BLaER1 treated with 17β-estradiol and CSF1 and Interleukin-3, amounts not matched to agents 10 nM and 100 nM (cell line): ENCODE results near the gene ANKRD39.

ENCODE experiments used
- H3K27ac ChIP-seq, 11 experiments: shearing (Covaris generic); formaldehyde crosslinking; 2 replicates each; pipeline ENCODE4 v1.8.1; 2022
- H3K27me3 ChIP-seq, 11 experiments: shearing (Covaris generic); formaldehyde crosslinking; 2 replicates each; pipeline ENCODE4 v1.8.1; 2022
- H3K36me3 ChIP-seq, 11 experiments: shearing (Covaris generic); formaldehyde crosslinking; 2 replicates each; pipeline ENCODE4 v1.8.1; 2022
- H3K4me1 ChIP-seq, 10 experiments: shearing (Covaris generic); formaldehyde crosslinking; 2 replicates each; pipeline ENCODE4 v1.8.1; 2022
- H3K4me2 ChIP-seq, 11 experiments: shearing (Covaris generic); formaldehyde crosslinking; 2 replicates each; pipeline ENCODE4 v1.8.1; 2022
- H3K4me3 ChIP-seq, 10 experiments: shearing (Covaris generic); formaldehyde crosslinking; 2 replicates each; pipeline ENCODE4 v1.8.1; 2022
- H3K9ac ChIP-seq, 11 experiments: shearing (Covaris generic); formaldehyde crosslinking; 2 replicates each; pipeline ENCODE4 v1.8.1; 2022
- H3K9me3 ChIP-seq, 11 experiments: shearing (Covaris generic); formaldehyde crosslinking; replicated peaks in 1 of 11; 2 replicates each; pipeline ENCODE4 v1.8.1; 2022
- H4K20me1 ChIP-seq, 11 experiments: shearing (Covaris generic); formaldehyde crosslinking; 2 replicates each; pipeline ENCODE4 v1.8.1; 2022
- Cebpa-rat ChIP-seq, 11 experiments: shearing (Covaris generic); IDR thresholded peaks; 2 replicates each; pipeline ENCODE4 v1.8.1; 2022

Gene ANKRD39

DNA sequence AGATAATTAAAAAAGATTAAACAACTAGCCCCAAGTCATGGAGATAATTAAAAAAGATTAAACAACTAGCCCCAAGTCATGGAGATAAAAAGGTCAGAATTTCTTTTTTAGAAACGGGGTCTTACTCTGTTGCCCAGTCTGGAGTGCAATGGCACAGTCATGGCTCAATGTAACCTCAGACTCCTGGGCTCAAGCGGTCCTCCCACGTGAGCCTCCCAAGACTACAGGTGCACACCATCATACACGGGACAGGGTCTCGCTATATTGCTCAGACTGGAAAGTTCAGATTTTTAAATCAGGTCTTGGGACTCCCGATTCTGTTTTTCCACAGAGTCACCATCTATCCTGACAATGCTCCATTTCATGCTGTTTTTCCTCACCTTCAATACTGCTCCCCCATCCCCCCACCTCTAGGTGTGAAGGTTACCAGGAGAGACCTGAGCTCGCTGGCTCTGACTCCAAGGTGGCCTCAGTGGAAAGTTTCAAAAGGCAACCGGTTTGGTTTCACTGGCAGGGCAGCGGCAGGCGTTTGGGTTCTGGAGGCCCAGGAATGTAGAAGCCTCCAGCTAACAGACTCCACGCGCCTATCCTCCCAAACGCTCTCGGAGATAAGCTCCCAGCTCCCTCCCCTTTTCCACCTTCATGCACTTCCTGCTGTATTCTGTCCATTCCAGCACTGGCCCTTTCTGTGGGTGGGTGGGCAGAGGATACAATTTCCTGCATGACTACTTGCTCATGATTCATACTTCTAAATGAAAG is 15.0 kb upstream of the ANKRD39 start:
- peak overlapping the region; percentile 72 to 97 (median 88); a peak in 20 of 22 replicates for H3K4me2 ChIP-seq
- no peak overlapping the region for H3K4me3 ChIP-seq
- no peak for TF ChIP-seq Cebpa-rat (IDR thresholded peaks at IDR 0.05)
- no peaks in the 10 kb centered on the region for H3K9me3 ChIP-seq
- H3K4me1 ChIP-seq, result peaks cover 63 to 74% (median 65%) of the 10 kb centered on the region in 10 experiments
- no peaks in the 10 kb centered on the region for H3K36me3 ChIP-seq
- no peak overlapping the region for H3K9ac ChIP-seq
- H3K27me3 ChIP-seq, result peaks cover 0 to 43% (median 0%) of the 10 kb centered on the region in 11 experiments; a peak in 8 of 22 replicates
- H4K20me1 ChIP-seq, result peaks cover 0 to 51% (median 0%) of the 10 kb centered on the region in 11 experiments; a peak in 7 of 22 replicates
- H3K27ac ChIP-seq, result no peak overlapping the region

DNA sequence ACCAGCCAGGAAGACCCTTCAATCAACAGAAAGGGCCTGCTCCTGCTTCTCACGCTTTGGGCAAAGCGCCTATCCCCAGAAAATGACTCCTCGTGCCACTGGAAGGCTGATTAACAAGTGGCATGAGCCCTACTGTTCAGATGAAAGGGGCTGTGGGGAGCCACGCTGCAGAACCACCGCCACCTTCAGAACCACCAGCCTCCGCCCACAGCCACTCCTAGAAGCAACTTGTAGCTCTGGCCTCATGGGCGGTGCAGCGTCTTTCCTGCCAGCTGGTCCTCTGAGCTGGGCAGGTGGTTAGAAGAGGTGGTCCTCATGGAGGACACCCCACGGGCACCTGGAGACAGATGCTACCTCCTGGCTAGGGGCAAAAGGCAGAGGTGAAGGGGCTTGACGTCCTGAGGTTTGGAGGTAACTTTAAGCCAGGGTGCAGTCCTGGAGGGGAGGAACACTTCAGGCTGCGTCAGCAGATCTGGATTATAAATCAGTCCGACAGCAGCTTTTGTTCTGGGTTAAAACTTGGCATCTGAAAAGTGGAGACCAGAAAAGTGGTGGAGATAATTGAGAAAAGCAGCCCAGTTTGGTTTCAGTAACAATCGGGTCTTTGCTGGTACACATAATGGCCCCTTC is 12.9 kb upstream of the ANKRD39 start:
- Histone ChIP-seq H3K27me3 (peaks cover 0 to 30% (median 0%) of the 10 kb centered on the region in 11 experiments; a peak in 8 of 22 replicates), H4K20me1 (peaks cover 8 to 58% (median 19%) of the 10 kb centered on the region in 11 experiments; a peak in 21 of 22 replicates), H3K9me3 (no peaks in the 10 kb centered on the region), H3K36me3 (peaks cover 2 to 18% (median 6%) of the 10 kb centered on the region in 11 experiments; a peak in 21 of 22 replicates), H3K4me3 (peak overlapping the region; percentile 73 to 96 (median 92); a peak in 19 of 20 replicates), H3K9ac (peak overlapping the region in 10 of 11 experiments; percentile 90 to 99 (median 94); a peak in 16 of 22 replicates), H3K4me2 (peak overlapping the region; percentile 80 to 100 (median 95)), H3K4me1 (peaks cover 63 to 74% (median 65%) of the 10 kb centered on the region in 10 experiments), H3K27ac (peak overlapping the region in 7 of 11 experiments; percentile 95 to 99 (median 96); a peak in 9 of 22 replicates)
- TF ChIP-seq Cebpa-rat (IDR thresholded peaks at IDR 0.05), result no peak

DNA sequence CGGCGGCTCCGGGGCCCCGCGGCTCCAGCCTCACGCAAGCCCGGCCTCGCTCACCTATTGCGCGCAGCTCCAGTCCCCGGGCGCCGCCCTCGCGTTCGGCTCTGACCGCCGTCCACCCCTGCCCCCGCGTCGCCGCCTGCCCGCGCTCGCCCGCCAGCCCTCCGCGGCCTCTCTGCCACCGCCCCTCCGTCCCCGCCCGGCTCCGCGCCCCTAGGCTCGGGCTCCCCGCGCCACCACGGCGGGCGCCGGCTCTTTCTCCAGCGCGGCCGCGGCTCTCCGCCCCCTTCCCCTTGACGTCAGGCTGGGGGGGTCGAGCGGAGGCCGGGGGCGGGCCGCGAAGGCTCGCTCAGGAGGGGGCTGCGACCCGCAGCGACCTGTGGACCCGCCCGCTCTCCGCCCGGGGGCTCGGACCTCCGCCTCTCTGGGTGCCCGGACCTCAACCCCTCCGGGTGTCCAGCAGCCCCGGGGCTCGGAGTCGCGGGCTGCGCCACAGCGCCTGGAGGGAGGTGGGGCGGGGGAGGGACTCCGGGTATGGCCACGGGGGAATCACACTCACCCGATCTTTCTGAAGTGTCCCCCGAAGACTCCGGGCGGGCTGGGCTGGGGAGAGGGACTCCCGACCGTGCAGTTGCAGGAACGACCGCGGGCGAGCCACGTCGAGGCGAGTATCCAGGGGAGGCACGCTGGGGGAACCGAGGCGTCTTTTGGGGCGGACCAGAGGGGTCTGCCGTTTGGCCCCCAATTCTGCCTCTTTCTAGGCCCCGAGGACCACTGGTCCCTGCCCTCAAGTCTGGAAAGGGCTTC is 12.2 kb upstream of the ANKRD39 start, which contains the start of gene SEMA4C:
Gene SEMA4C (minus strand): TSS at position 259 of the 804 bp plus-strand sequence. CDS start 2,194 bp downstream, outside the sequence.
- TF ChIP-seq Cebpa-rat (IDR thresholded peaks at IDR 0.05), result no peak
- H3K9me3 ChIP-seq, result no peaks in the 10 kb centered on the region
- H3K4me1 ChIP-seq, result peaks cover 63 to 74% (median 65%) of the 10 kb centered on the region in 10 experiments
- peaks cover 15 to 60% (median 26%) of the 10 kb centered on the region in 11 experiments; a peak in 21 of 22 replicates for H4K20me1 ChIP-seq
- H3K4me3 ChIP-seq, result peak within 1 kb of the TSS; percentile 73 to 96 (median 92)
- peak within 1 kb of the TSS; percentile 92 to 100 (median 99) for H3K4me2 ChIP-seq
- peak within 1 kb of the TSS; percentile 85 to 99 (median 96) for H3K27ac ChIP-seq
- peak within 1 kb of the TSS; percentile 90 to 99 (median 93) for H3K9ac ChIP-seq
- H3K36me3 ChIP-seq, result peaks cover 9 to 25% (median 13%) of the 10 kb centered on the region in 11 experiments
- peaks cover 0 to 24% (median 0%) of the 10 kb centered on the region in 11 experiments; a peak in 8 of 22 replicates for H3K27me3 ChIP-seq

DNA sequence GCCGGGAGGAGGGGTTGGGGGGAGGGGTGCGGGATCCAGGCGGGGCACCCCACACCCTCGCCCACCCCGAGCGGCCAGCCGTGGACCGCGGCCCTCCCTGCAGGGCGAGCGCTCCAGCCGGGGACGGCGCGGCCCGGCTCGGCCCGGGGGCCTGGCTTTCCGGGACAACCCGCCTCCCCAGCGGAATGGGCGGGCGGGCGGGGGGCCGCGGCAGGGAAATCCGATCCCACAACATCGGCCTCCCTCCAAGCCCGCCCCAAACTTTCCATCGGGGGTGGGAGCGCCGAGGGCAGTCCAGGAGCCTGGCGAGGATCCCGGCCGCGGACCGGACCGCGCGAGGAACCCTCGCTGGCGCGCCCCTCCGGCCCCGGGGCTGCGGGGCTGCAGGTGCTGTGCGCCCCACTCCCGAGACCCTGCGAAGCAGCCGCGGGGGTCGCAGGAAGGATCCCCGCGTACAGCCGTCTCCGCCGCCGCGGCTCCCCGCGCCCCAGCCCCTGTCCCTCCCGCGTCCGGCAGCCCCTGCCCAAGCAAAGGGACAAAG is 11.5 kb upstream of the ANKRD39 start:
- Histone ChIP-seq H3K4me1 (peaks cover 63 to 74% (median 65%) of the 10 kb centered on the region in 10 experiments), H3K4me2 (peak overlapping the region; percentile 92 to 100 (median 99)), H3K4me3 (peak overlapping the region; percentile 73 to 96 (median 92)), H3K27me3 (peaks cover 0 to 19% (median 0%) of the 10 kb centered on the region in 11 experiments; a peak in 8 of 22 replicates), H3K9ac (peak overlapping the region; percentile 90 to 99 (median 93)), H3K9me3 (no peaks in the 10 kb centered on the region), H4K20me1 (peaks cover 22 to 60% (median 33%) of the 10 kb centered on the region in 11 experiments; a peak in 21 of 22 replicates), H3K27ac (peak overlapping the region; percentile 85 to 99 (median 96); a peak in 21 of 22 replicates), H3K36me3 (peaks cover 15 to 32% (median 20%) of the 10 kb centered on the region in 11 experiments)
- TF ChIP-seq Cebpa-rat (IDR thresholded peaks at IDR 0.05), result no peak

DNA sequence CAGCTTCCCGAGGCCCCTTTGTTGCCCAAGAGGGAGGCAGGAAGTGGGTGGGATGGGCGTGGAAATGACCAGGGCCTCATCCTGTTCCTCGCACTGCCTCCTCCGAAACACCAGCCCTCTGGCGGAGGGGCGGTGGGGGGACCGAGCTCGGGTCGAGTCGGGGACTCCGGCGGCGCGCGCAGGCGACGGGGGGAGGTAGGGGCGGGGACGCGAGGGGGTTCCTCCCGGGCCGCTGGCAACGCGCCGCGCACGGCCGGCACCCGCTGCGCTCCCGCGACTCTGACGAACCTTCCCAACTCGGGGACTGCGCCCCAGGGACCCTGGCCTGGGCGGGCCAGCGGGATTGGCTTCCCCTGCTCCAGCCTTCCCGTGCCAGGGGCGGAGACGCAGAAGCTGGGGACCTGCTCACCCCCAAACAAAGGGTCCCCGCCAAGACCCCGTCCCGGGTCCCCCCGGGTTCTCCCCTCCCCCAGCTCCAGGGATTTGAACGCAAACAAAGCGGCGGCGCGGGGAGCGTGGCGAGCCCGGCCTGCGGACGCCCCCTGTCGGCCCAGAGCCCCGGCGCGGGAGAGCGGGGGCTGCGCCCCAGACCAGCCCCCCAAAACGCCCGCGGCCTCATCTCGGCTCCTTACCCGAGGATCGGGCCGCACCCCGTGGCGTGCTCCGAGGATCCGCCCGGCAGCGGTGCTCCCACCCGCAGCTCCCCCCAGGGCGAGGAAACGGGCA is 10.9 kb upstream of the ANKRD39 start:
- H3K4me1 ChIP-seq, result peaks cover 63 to 74% (median 65%) of the 10 kb centered on the region in 10 experiments
- peaks cover 28 to 60% (median 39%) of the 10 kb centered on the region in 11 experiments; a peak in 21 of 22 replicates for H4K20me1 ChIP-seq
- H3K27me3 ChIP-seq, result peaks cover 0 to 19% (median 0%) of the 10 kb centered on the region in 11 experiments; a peak in 8 of 22 replicates
- H3K9ac ChIP-seq, result peak overlapping the region; percentile 90 to 99 (median 93)
- H3K4me2 ChIP-seq, result peak overlapping the region; percentile 89 to 100 (median 99)
- TF ChIP-seq Cebpa-rat (IDR thresholded peaks at IDR 0.05), result peak in 5 of 11 experiments; percentile 18 to 72 (median 55); a peak in 5 of 22 replicates
- no peaks in the 10 kb centered on the region for H3K9me3 ChIP-seq
- peak overlapping the region; percentile 73 to 96 (median 92) for H3K4me3 ChIP-seq
- H3K27ac ChIP-seq, result peak overlapping the region; percentile 85 to 99 (median 96)
- H3K36me3 ChIP-seq, result peaks cover 21 to 38% (median 26%) of the 10 kb centered on the region in 11 experiments

DNA sequence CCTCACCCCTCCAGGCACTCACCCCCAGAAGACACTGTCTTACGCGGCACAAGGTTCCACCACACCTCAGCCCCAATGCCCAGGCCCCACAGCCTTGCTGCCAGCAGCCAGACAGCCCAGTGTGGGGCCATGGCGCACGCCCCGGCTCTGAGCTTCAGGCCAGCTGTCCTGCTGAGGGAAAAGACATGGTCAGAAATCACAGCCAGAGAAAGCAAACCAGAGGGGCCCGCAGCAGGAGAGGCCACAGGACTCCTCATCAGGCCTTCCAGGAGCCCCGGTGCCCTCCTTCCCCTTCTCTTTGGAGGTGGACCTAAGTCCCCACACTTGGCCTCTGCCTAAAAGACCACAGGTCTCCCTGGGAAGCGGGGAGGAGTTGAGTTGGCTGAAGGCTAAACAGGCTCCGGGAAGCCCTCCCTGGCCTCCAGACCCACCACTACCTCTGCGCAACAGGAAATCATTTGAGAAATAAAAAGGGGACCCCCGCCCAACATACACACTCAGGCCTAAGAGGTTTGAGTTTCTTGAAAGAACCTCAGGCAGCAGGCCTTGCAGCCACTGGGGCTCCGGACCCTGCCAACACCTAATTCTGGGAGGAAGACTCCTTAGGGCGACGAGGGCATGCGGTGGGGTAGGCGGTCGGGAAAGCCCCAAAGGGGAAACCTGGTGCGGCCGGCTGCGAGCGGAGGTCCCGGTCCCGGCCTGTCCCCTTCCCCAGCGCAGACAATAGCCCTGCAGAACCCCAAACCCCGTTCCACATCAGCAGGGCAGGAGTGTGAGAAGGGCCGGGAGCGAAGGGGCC is 10.1 kb upstream of the ANKRD39 start:
- peak overlapping the region; percentile 85 to 99 (median 96); a peak in 21 of 22 replicates for H3K27ac ChIP-seq
- peaks cover 0 to 19% (median 0%) of the 10 kb centered on the region in 11 experiments; a peak in 8 of 22 replicates for H3K27me3 ChIP-seq
- H3K9me3 ChIP-seq, result no peaks in the 10 kb centered on the region
- H3K4me3 ChIP-seq, result peak overlapping the region; percentile 73 to 96 (median 92)
- peaks cover 30 to 60% (median 46%) of the 10 kb centered on the region in 11 experiments; a peak in 21 of 22 replicates for H4K20me1 ChIP-seq
- H3K4me2 ChIP-seq, result peak overlapping the region; percentile 89 to 100 (median 99)
- peaks cover 29 to 45% (median 34%) of the 10 kb centered on the region in 11 experiments for H3K36me3 ChIP-seq
- H3K9ac ChIP-seq, result peak overlapping the region; percentile 90 to 99 (median 93)
- peaks cover 63 to 74% (median 65%) of the 10 kb centered on the region in 10 experiments for H3K4me1 ChIP-seq
- peak in 1 of 11 experiments; percentile 39; a peak in 1 of 22 replicates for TF ChIP-seq Cebpa-rat (IDR thresholded peaks at IDR 0.05)
